T-cell (primary cell): ENCODE results near the gene LDLRAP1. TPM values are rescaled to one million over a fixed set of nuclear protein-coding genes. Genes with fewer than 3 reads are reported as not detected.
A peak's percentile ranks its signal among the peaks of the same experiment; 100 is the strongest.

Source experiments
- ATAC-seq, 4 experiments: fragments of 200-7000 bp in 3 of 4; fragments of 150-1000 bp in 1 of 4; cut with Tn5 transposase; replicated peaks in 1 of 4; 1 replicate in 3 of 4; 2 replicates in 1 of 4; pipeline ENCODE4 v1.10.0; 2021; ENCODE audit warnings: moderate library complexity in 3 of 4, mild to moderate bottlenecking in 2 of 4, moderate number of reproducible peaks in 1 of 4
- CTCF ChIA-PET, 2 donors: fragments of 300-600 bp; sonication (Branson Sonifier 250); formaldehyde crosslinking; loops; one replicate each; lab custom pipeline; 2022; ENCODE audit warnings: antibody characterized with exemption in 2 of 2; lab: Charles Lee
- POLR2A ChIA-PET, 2 donors: fragments of 300-600 bp; sonication (Branson Sonifier 250); formaldehyde crosslinking; loops; one replicate each; lab custom pipeline; 2022; ENCODE audit warnings: antibody characterized with exemption in 2 of 2; lab: Charles Lee
- DNase-seq, 35 experiments: peaks; one replicate each; pipeline versions ENCODE4 v3.0.0 to v3.0.0-alpha.2; 2013 to 2023
- H3K27ac ChIP-seq: one replicate; pipeline ENCODE4 v1.5.1; 2013; ENCODE audit warnings: low read length
- H3K27me3 ChIP-seq, 2 experiments: replicated peaks in 1 of 2; 1 replicate in 1 of 2; 2 replicates in 1 of 2; pipeline versions ENCODE4 v1.6.1 to v1.7.0; 2013; ENCODE audit warnings: low read length in 1 of 2, mixed read lengths in 1 of 2; ENCODE audit not compliant: control insufficient read depth in 2 of 2, insufficient read depth in 2 of 2; ENCODE audit errors: extremely low read depth in 1 of 2
- H3K36me3 ChIP-seq, 2 donors: 1 replicate in 1 of 2; 2 replicates in 1 of 2; pipeline versions ENCODE4 v1.6.1 to v1.7.0; 2013; ENCODE audit warnings: low read length in 1 of 2; ENCODE audit not compliant: control insufficient read depth in 2 of 2, insufficient read depth in 1 of 2; ENCODE audit errors: extremely low read depth in 1 of 2
- H3K4me1 ChIP-seq, 2 experiments: 1 replicate in 1 of 2; 2 replicates in 1 of 2; pipeline versions ENCODE4 v1.6.1 to v1.7.0; 2013; ENCODE audit warnings: low read length in 2 of 2, mixed read lengths in 1 of 2; ENCODE audit not compliant: insufficient read depth in 2 of 2, control insufficient read depth in 1 of 2; ENCODE audit errors: extremely low read depth in 1 of 2
- H3K4me3 ChIP-seq, 2 donors: 1 replicate in 1 of 2; 2 replicates in 1 of 2; pipeline versions ENCODE4 v1.5.1 to v1.7.0; 2013; ENCODE audit warnings: mild to moderate bottlenecking in 2 of 2, low read length in 1 of 2, moderate library complexity in 1 of 2; ENCODE audit not compliant: control insufficient read depth in 1 of 2; ENCODE audit errors: extremely low read depth in 1 of 2
- H3K9me3 ChIP-seq: 2 replicates; pipeline ENCODE4 v1.7.0; 2013
- H3K27ac Mint-ChIP-seq, 2 donors: one replicate each; pipeline ENCODE4 v1.8.0; 2020 to 2021; ENCODE audit warnings: mild to moderate bottlenecking in 2 of 2, mixed read lengths in 2 of 2
- H3K27me3 Mint-ChIP-seq, 2 donors: one replicate each; pipeline ENCODE4 v1.8.0; 2021 to 2022; ENCODE audit warnings: mixed read lengths in 2 of 2
- H3K36me3 Mint-ChIP-seq: one replicate; pipeline ENCODE4 v1.8.0; 2021; ENCODE audit warnings: mixed read lengths
- H3K4me1 Mint-ChIP-seq, 3 donors: one replicate each; pipeline ENCODE4 v1.8.0; 2020 to 2022; ENCODE audit warnings: mixed read lengths in 3 of 3, mild to moderate bottlenecking in 1 of 3
- H3K4me3 Mint-ChIP-seq, 3 donors: one replicate each; pipeline ENCODE4 v1.8.0; 2020 to 2022; ENCODE audit warnings: mild to moderate bottlenecking in 3 of 3, mixed read lengths in 3 of 3, moderate library complexity in 3 of 3
- H3K9me3 Mint-ChIP-seq, 3 donors: one replicate each; pipeline ENCODE4 v1.8.0; 2020 to 2022; ENCODE audit warnings: mixed read lengths in 3 of 3
- WGBS: methylation state at CpG from one replicate; pipeline ENCODE4 v1.1.5; 2013; ENCODE audit warnings: missing lambda C conversion rate; ENCODE audit not compliant: insufficient coverage; 5-methylcytosine and 5-hydroxymethylcytosine counted together
- total RNA-seq, 35 experiments: library from RNA in 6 of 35; stranded (reverse) in 6 of 35; fragments of 120-200 nt in 1 of 35; gene quantifications; one replicate each; pipeline versions ENCODE4 v1.2.1 to v1.2.4 and lab custom pipeline; 2013 to 2026

LDLRAP1 gene
- total RNA-seq, 5 donors from 2014 or later (not counting 1 experiment from before 2014, with no cell fraction given) = 143 to 298 (median 222) TPM

GRCh38 chr1:25561421-25562100 is 18.2 kb downstream of the LDLRAP1 start:
- H3K9me3 Mint-ChIP-seq = no peaks in the 10 kb centered on the region
- 28% methylated on average over 7 of the region's 8 CpGs for WGBS
- ATAC-seq (peak in 2 of 4 experiments; percentile 2 to 13), DNase-seq (peak in 8 of 35 experiments; percentile 17 to 50 (median 32))
- peaks cover 90 to 95% (median 92%) of the 10 kb centered on the region in 3 donors for H3K4me1 Mint-ChIP-seq
- peak overlapping the region; percentile 95 to 99 (median 98) for H3K4me3 Mint-ChIP-seq
- H3K36me3 Mint-ChIP-seq = peaks cover 60% of the 10 kb centered on the region
- H3K4me1 ChIP-seq = peaks cover 80 to 99% of the 10 kb centered on the region in 2 experiments
- H3K36me3 ChIP-seq = peaks cover 3 to 58% of the 10 kb centered on the region in 2 donors
- no peaks in the 10 kb centered on the region for H3K9me3 ChIP-seq
- H3K27ac ChIP-seq = peak overlapping the region; percentile 84
- POLR2A ChIA-PET = no interaction called here
- no peak overlapping the region for H3K4me3 ChIP-seq
- peak overlapping the region; percentile 97 to 100 for H3K27ac Mint-ChIP-seq
- no peaks in the 10 kb centered on the region for H3K27me3 ChIP-seq
- CTCF ChIA-PET = interaction anchor here in 1 of 2 donors (0.6 kb wide), 1 partner anchor 11 kb away, joined by 4 read pairs; no protein-coding TSS in a partner anchor
- no peaks in the 10 kb centered on the region for H3K27me3 Mint-ChIP-seq

- Mint-ChIP-seq H3K4me3 (peak overlapping the region; percentile 95 to 99 (median 98)), H3K9me3 (no peaks in the 10 kb centered on the region), H3K36me3 (peaks cover 55% of the 10 kb centered on the region), H3K4me1 (peaks cover 90 to 95% (median 92%) of the 10 kb centered on the region in 3 donors), H3K27me3 (no peaks in the 10 kb centered on the region), H3K27ac (peak overlapping the region; percentile 97 to 100)
- Histone ChIP-seq H3K4me3 (peak overlapping the region; percentile 69 to 79), H3K9me3 (no peaks in the 10 kb centered on the region), H3K27ac (peak overlapping the region; percentile 84), H3K27me3 (no peaks in the 10 kb centered on the region), H3K4me1 (peaks cover 73 to 99% of the 10 kb centered on the region in 2 experiments), H3K36me3 (peaks cover 3 to 65% of the 10 kb centered on the region in 2 donors)
- DNase-seq = peak; percentile 75 to 97 (median 90)
- ChIA-PET CTCF (interaction anchor here in 1 of 2 donors (0.5 kb wide), 1 partner anchor 10 kb away, joined by 3 read pairs; no protein-coding TSS in a partner anchor), POLR2A (no interaction called here)
- ATAC-seq = peak; percentile 86 to 87 (median 86)
- WGBS = 0% methylated on average over 1 of the region's 8 CpGs
These were observed 18.9 kb downstream of the LDLRAP1 start for GRCh38 chr1:25562101-25562927.

GRCh38 chr1:25562928-25563283 is 19.5 kb downstream of the LDLRAP1 start:
- Mint-ChIP-seq H3K9me3 (no peaks in the 10 kb centered on the region), H3K4me3 (peak overlapping the region; percentile 95 to 99 (median 98)), H3K4me1 (peaks cover 88 to 95% (median 92%) of the 10 kb centered on the region in 3 donors), H3K27me3 (no peaks in the 10 kb centered on the region), H3K36me3 (peaks cover 55% of the 10 kb centered on the region), H3K27ac (peak overlapping the region; percentile 97 to 100)
- 13% methylated on average over 5 of the region's 9 CpGs for WGBS
- DNase-seq (no peak), ATAC-seq (peak in 1 of 4 experiments; percentile 0)
- ChIA-PET CTCF (interaction anchor here in 1 of 2 donors (0.5 kb wide), 1 partner anchor 9 kb away, joined by 3 read pairs; no protein-coding TSS in a partner anchor), POLR2A (no interaction called here)
- Histone ChIP-seq H3K4me1 (peaks cover 67 to 98% of the 10 kb centered on the region in 2 experiments), H3K27ac (peak overlapping the region; percentile 84), H3K27me3 (no peaks in the 10 kb centered on the region), H3K36me3 (peaks cover 3 to 65% of the 10 kb centered on the region in 2 donors), H3K9me3 (no peaks in the 10 kb centered on the region), H3K4me3 (peak overlapping the region; percentile 69 to 79)

- peak overlapping the region; percentile 69 to 79 for H3K4me3 ChIP-seq
- WGBS = 66% methylated on average over 18 of the region's 20 CpGs
- Mint-ChIP-seq H3K27ac (peak overlapping the region; percentile 97 to 100), H3K27me3 (no peaks in the 10 kb centered on the region), H3K9me3 (no peaks in the 10 kb centered on the region), H3K4me1 (peaks cover 88 to 95% (median 92%) of the 10 kb centered on the region in 3 donors), H3K36me3 (peaks cover 53% of the 10 kb centered on the region), H3K4me3 (peak overlapping the region; percentile 95 to 99 (median 98))
- H3K27ac ChIP-seq = peak overlapping the region; percentile 84
- H3K9me3 ChIP-seq = no peaks in the 10 kb centered on the region
- POLR2A ChIA-PET = no interaction called here
- CTCF ChIA-PET = no interaction called here
- peaks cover 8 to 65% of the 10 kb centered on the region in 2 donors for H3K36me3 ChIP-seq
- H3K4me1 ChIP-seq = peaks cover 63 to 98% of the 10 kb centered on the region in 2 experiments
- no peaks in the 10 kb centered on the region for H3K27me3 ChIP-seq
- no peak for DNase-seq
- no peak for ATAC-seq
These were observed 20.2 kb downstream of the LDLRAP1 start for GRCh38 chr1:25563330-25564215.

- Histone ChIP-seq H3K4me1 (peaks cover 49 to 98% of the 10 kb centered on the region in 2 experiments), H3K27me3 (no peaks in the 10 kb centered on the region), H3K9me3 (no peaks in the 10 kb centered on the region), H3K27ac (peak overlapping the region; percentile 60), H3K36me3 (peaks cover 8 to 56% of the 10 kb centered on the region in 2 donors), H3K4me3 (peak overlapping the region; percentile 69 to 79)
- CTCF ChIA-PET = interaction anchor here (0.6 to 2.2 kb wide), 7 partner anchors 11 to 719 kb away, joined by 3 to 10 read pairs (median 4); no protein-coding TSS in a partner anchor
- peak; percentile 10 to 45 (median 29) for ATAC-seq
- H3K9me3 Mint-ChIP-seq = no peaks in the 10 kb centered on the region
- peaks cover 88 to 95% (median 91%) of the 10 kb centered on the region in 3 donors for H3K4me1 Mint-ChIP-seq
- 36% methylated on average over 9 of the region's 14 CpGs for WGBS
- no peaks in the 10 kb centered on the region for H3K27me3 Mint-ChIP-seq
- H3K4me3 Mint-ChIP-seq = peak overlapping the region; percentile 95 to 99 (median 98)
- H3K27ac Mint-ChIP-seq = peak overlapping the region; percentile 97 to 100
- DNase-seq = peak in 28 of 35 experiments; percentile 13 to 71 (median 42)
- POLR2A ChIA-PET = interaction anchor here (0.6 to 0.7 kb wide), 5 partner anchors 43 to 1231 kb away, joined by 3 to 5 read pairs (median 4); no protein-coding TSS in a partner anchor
- peaks cover 39% of the 10 kb centered on the region for H3K36me3 Mint-ChIP-seq
These were observed 21.6 kb downstream of the LDLRAP1 start for GRCh38 chr1:25564777-25565574.
